ENCODE results near the gene MRPL48. TPM values are rescaled to one million over a fixed set of nuclear protein-coding genes. Genes with fewer than 3 reads are reported as not detected.
A peak's percentile ranks its signal among the peaks of the same experiment; 100 is the strongest.

Gene MRPL48
- 22.5 and 30.3 TPM in 2 replicates for total RNA-seq

DNA sequence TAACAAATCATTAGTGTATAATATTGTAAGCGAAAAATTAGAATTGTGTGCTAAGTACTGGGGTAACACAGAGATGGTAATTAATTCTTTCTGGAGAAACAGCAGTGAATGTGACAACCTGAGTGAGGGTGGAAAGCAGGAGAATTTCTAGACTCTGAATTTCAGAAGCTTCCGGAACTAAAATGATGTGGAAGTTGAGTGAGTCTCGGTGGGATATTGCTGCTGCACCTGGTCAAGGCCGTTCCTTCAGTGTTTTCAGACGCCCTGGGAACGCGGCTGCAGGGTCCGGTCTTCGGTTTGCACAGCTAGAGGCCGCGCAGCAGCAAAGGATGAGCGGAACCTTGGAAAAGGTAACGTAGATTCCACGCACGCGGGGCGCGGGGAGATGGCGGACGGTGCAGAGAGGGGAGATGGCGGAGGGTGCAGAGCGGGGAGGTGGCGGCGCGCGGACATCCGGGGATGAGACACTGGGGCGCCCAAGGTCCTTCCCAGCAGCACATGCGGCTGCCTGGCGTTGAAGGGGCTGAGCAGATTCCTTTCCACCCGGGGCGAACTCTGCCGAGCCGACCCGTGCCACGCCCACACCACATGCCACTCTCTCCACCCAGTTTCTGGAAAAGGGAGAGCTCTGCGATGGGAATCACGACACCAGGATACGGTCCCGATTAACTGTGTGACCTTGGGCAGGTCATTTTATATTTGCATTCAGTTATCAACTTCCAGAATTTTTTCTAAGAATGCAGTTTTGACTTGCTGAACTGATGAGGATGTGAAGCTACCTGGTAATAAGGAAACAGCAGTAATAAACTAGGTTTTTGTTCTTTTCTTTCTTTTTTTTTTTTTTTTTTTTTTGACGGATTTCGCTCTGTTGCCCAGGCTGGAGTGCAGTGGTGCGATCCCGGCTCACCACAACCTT, at the start of gene MRPL48:
TSS of gene MRPL48 (plus strand) at position 232 of the 916 bp plus-strand sequence. CDS start at position 330, 98 bp downstream.
- TF ChIP-seq, protein P1, sequence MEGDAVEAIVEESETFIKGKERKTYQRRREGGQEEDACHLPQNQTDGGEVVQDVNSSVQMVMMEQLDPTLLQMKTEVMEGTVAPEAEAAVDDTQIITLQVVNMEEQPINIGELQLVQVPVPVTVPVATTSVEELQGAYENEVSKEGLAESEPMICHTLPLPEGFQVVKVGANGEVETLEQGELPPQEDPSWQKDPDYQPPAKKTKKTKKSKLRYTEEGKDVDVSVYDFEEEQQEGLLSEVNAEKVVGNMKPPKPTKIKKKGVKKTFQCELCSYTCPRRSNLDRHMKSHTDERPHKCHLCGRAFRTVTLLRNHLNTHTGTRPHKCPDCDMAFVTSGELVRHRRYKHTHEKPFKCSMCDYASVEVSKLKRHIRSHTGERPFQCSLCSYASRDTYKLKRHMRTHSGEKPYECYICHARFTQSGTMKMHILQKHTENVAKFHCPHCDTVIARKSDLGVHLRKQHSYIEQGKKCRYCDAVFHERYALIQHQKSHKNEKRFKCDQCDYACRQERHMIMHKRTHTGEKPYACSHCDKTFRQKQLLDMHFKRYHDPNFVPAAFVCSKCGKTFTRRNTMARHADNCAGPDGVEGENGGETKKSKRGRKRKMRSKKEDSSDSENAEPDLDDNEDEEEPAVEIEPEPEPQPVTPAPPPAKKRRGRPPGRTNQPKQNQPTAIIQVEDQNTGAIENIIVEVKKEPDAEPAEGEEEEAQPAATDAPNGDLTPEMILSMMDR (IDR thresholded peaks at IDR 0.05; ENCODE audit: insufficient read depth, low read depth, low read length): no peak
- peak within 1 kb of the TSS; percentile 85 for H3K4me3 ChIP-seq (ENCODE audit: low read depth, low read length)
- DNase-seq (ENCODE audit: low read depth): peak; percentile 92

DNA sequence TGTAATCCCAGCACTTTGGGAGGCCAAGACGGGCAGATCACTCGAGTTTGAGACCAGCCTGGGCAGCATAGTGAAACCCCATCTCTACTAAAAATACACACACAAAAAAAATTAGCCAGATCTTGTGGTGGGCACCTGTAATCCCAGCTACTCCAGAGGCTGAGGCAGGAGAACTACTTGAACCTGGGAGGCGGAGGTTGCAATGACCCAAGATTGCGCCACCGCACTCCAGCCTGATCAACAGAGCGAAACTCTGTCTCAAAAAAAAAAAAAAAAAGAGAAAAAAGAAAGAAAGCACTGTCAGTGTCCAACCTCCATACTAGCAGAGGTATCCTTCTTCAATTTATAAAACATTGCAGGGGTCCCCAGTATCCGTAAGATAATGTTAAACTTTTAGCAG, 44.6 kb upstream of the MRPL48 start:
- TF ChIP-seq, protein P1 (IDR thresholded peaks at IDR 0.05; ENCODE audit: insufficient read depth, low read depth, low read length): no peak
- H3K4me3 ChIP-seq (ENCODE audit: low read depth, low read length): no peak overlapping the region
- no peak for DNase-seq (ENCODE audit: low read depth)

DNA sequence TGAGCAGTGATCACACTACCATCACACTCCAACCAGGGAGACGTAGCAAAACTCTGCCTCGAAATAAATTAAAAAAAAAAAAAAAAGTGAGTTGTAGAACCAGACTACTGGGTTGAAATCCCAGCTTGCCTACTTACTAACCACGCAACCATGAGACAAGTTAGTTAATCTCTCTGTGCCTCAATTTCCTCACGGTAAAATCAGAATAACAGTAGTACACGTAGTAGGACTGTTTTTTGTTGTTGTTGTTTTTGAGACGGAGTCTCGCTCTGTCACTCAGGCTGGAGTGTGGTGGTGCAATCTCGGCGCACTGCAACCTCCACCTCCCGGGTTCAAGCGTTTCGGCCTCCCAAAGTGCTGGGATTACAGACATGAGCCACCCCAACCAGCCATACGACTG, 41.0 kb upstream of the MRPL48 start:
- no peak overlapping the region for H3K4me3 ChIP-seq (ENCODE audit: low read depth, low read length)
- DNase-seq (ENCODE audit: low read depth): no peak
- TF ChIP-seq, protein P1 (IDR thresholded peaks at IDR 0.05; ENCODE audit: insufficient read depth, low read depth, low read length): no peak

DNA sequence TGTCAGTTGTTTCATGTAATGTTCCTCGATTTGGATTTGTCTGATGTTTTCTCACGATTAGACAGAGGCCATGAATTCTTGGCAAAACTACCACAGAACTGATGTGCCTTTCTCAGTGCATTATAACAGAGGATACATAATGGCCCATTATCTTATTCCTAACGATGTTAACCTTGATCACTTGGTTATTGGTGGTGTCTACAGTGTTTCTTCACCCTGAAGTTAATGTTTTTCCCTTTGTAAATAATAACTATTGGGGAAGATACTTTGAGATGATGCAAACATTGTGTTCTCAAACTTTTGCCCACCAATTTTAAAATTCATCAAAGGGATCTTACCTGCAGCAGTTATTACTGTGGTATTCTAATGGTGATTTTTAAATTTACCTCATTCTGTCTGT, 39.9 kb upstream of the MRPL48 start:
- TF ChIP-seq, protein P1 (IDR thresholded peaks at IDR 0.05; ENCODE audit: insufficient read depth, low read depth, low read length): no peak
- DNase-seq (ENCODE audit: low read depth): no peak
- no peak overlapping the region for H3K4me3 ChIP-seq (ENCODE audit: low read depth, low read length)

DNA sequence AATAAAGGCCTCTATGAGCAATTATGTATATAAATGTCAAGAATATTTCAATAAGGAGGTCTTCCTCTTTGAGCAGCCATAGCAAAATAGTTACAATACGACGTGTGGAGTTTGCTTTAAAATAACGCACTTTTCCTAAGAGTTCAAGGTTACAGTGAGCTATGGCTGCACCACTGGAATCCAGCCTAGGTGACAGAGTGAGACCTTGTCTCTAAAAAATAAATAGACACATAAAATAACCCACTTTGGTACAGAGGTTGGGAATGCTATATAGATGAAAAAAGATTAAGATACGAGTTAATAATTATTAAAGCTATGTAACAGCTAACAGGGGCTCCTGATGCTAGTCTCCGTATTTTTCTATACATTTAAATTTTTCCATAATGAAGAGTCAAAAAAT, 39.4 kb upstream of the MRPL48 start:
- DNase-seq (ENCODE audit: low read depth): no peak
- TF ChIP-seq, protein P1 (IDR thresholded peaks at IDR 0.05; ENCODE audit: insufficient read depth, low read depth, low read length): no peak
- H3K4me3 ChIP-seq (ENCODE audit: low read depth, low read length): no peak overlapping the region

DNA sequence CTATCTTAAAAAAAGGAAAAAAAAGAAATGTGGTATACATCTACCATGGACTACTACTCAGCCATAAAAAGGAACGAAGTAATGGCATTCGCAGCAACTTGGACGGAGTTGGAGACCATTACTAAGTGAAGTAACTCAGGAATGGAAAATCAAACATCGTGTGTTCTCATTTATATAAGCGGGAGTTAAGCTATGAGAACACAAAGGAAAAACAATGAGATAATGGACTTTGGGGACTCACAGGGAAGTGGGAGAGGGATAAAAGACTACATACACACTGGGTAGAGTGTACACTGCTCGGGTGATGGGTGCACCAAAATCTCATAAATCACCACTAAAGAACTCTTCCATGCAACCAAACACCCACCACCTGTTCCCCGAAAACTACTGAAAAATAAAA, 38.6 kb upstream of the MRPL48 start:
- no peak for DNase-seq (ENCODE audit: low read depth)
- TF ChIP-seq, protein P1 (IDR thresholded peaks at IDR 0.05; ENCODE audit: insufficient read depth, low read depth, low read length): no peak
- H3K4me3 ChIP-seq (ENCODE audit: low read depth, low read length): no peak overlapping the region
